Caki2 (cell line): ENCODE data around the gene ERCC4. TPM values are rescaled to one million over a fixed set of nuclear protein-coding genes. Genes with fewer than 3 reads are reported as not detected.

Experiments used
- DNase-seq: peaks from one replicate; pipeline ENCODE4 v3.0.0-alpha.2; 2015; ENCODE audit warnings: low read depth
- in situ Hi-C: cut with HindIII; loops from 2 replicates; pipeline ENCODE4 v1.10.0; 2016; ENCODE audit warnings: low sequenced_read_pairs, low pct_unique_long_range_greater_than_20kb, mixed read lengths
- total RNA-seq: library from RNA; depleted of rRNA; stranded (reverse); fragments of >200 nt; shearing (Covaris generic); gene quantifications from 2 replicates; pipeline ENCODE4 v1.2.3, GENCODE V29; 2014; ENCODE audit warnings: low replicate concordance

The ERCC4 gene
- total RNA-seq, 1 experiment from 2014 or later, result 4.9 TPM

GRCh38 chr16:13936155-13936554 lies 16.2 kb downstream of the ERCC4 start:
- in situ Hi-C loops, result loop anchor here (25.0 kb wide), 1 partner anchor 576 kb away; no protein-coding TSS in a partner anchor
- DNase-seq, result no peak

GRCh38 chr16:13936596-13937081 lies 16.7 kb downstream of the ERCC4 start:
- peak; percentile 37 for DNase-seq
- in situ Hi-C loops, result loop anchor here (25.0 kb wide), 1 partner anchor 576 kb away; no protein-coding TSS in a partner anchor

DNA sequence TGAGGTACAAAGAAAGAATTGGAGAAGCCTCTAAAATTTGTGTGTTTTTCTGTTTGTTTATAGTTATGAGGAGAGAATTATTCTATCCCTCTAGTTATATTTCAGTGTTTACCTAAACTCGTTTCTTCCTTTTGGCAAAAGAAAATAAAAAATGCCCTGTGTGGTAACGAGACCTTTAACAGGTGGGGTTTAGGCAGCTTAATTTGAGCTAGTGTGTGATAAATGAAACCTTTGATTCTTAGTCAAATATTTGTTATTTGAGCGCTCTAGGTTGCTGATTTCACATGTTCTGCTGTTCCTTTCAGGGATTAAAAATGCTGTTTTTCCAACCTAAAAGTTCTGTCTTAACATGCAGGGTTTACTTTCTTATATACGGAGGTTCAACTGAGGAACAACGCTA lies 17.5 kb downstream of the ERCC4 start:
- no peak for DNase-seq
- in situ Hi-C loops, result loop anchor here (25.0 kb wide), 1 partner anchor 575 kb away; no protein-coding TSS in a partner anchor

GRCh38 chr16:13938480-13938879 lies 18.5 kb downstream of the ERCC4 start:
- DNase-seq, result no peak
- in situ Hi-C loops, result loop anchor here (25.0 kb wide), 1 partner anchor 574 kb away; no protein-coding TSS in a partner anchor

DNA sequence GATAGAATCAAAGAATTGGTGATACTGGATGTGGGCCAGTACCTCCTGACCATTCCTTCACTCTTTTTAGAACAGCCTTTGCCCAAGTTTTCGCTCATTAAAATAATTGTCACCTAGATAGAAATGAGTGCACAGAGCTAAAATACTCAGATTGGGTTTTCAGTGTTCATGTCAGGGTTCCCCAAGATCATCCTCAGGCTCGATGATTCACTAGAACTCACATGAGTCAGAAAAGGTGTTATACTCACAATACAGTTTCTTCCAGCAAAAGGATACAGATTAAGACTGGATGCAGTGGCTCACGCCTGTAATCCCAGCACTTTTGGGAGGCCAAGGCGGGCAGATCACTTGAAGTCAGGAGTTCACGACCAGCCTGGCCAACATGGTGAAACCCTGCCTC lies 19.9 kb downstream of the ERCC4 start:
- in situ Hi-C loops, result loop anchor here (25.0 kb wide), 1 partner anchor 572 kb away; no protein-coding TSS in a partner anchor
- no peak for DNase-seq

DNA sequence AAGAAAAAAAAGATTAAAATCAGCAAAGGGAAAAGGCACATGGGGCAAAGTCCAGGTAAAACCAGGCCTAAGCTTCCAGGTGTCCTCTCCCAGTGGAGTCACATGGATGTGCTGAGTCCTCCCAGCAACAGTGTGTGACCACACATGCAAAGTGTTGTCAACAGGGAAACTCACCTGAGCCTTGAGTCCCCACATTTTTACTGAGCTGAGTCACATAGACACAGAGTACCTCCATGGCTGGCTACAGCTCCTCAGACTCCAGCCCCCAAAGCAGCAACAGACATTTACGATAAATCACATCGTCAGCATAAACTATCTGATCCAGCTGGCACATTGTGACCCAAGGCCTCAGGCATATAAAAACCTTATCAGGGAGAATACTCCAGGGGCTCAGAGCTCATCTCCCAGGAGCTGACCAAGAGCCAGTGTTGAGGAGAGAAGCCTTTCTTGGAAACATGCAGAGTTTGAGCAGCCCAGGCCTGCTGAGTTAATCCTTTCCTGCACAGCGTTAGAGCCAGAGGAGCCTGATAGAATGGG lies 20.5 kb downstream of the ERCC4 start:
- in situ Hi-C loops, result loop anchor here (25.0 kb wide), 1 partner anchor 572 kb away; no protein-coding TSS in a partner anchor
- DNase-seq, result no peak

- no peak for DNase-seq
- in situ Hi-C loops, result loop anchor here (25.0 kb wide), 1 partner anchor 567 kb away; no protein-coding TSS in a partner anchor
These were observed 24.9 kb downstream of the ERCC4 start for GRCh38 chr16:13944816-13945215.

GRCh38 chr16:13945744-13946485 lies 26.0 kb downstream of the ERCC4 start:
- DNase-seq, result no peak
- in situ Hi-C loops, result loop anchor here (25.0 kb wide), 1 partner anchor 566 kb away; no protein-coding TSS in a partner anchor

DNA sequence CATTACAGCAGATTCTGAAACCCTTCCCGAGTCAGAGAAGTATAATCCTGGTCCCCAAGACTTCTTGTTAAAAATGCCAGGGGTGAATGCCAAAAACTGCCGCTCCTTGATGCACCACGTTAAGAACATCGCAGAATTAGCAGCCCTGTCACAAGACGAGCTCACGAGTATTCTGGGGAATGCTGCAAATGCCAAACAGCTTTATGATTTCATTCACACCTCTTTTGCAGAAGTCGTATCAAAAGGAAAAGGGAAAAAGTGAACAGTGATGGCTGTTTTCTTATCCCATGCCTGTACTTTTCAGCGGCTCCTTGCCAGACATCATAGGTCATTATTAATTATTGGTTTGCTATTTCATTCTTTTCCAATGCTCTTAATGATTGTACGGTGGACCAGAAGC lies 28.1 kb downstream of the ERCC4 start:
- no peak for DNase-seq
- in situ Hi-C loops, result loop anchor here (25.0 kb wide), 1 partner anchor 564 kb away; no protein-coding TSS in a partner anchor

DNA sequence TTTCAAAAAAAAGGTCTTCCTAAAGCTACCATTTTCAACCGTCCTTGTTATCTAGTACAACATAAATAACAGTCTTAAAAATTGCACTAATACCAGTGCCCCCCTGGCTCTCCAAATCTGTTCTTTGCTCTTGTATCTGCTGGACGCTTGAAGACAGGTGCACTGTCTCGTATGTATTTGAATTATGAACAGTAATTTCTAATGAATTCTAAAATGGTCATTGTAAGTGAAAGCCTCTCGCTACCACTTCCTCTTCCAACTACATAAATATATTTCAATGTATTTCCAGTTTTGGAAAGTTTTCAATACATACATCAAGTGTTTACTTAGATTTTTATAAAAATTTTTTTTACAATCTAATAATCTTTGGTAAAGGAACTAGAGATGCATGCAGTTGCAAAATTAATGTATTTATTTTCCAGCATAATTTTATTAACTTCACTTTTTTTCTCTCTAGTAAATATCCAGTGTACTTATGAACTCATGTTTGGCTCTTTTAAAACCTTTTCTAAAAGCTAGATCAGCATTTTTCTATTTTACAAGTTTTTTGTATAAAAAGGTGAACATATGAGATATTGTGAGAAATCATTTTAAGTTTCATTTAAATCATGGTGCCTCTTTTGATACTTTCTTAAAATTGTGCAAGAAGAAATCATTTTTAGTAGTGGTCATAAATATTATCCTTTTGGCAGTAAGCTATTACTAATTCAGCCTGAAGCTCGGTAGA lies 31.0 kb downstream of the ERCC4 start:
- no peak for DNase-seq
- in situ Hi-C loops, result no loop called here

GRCh38 chr16:13951611-13952010 lies 31.7 kb downstream of the ERCC4 start:
- in situ Hi-C loops, result no loop called here
- no peak for DNase-seq

GRCh38 chr16:13953501-13953900 lies 33.5 kb downstream of the ERCC4 start:
- peak; percentile 16 for DNase-seq

GRCh38 chr16:13956635-13957196 lies 36.8 kb downstream of the ERCC4 start:
- DNase-seq, result no peak
- in situ Hi-C loops, result no loop called here

More at GRCh38 chr16:13953501-13953900, 33.5 kb downstream of the ERCC4 start:
- in situ Hi-C loops, result no loop called here

- peak; percentile 90 for DNase-seq
- in situ Hi-C loops, result no loop called here
These were observed 37.5 kb downstream of the ERCC4 start for GRCh38 chr16:13957197-13958078.

DNA sequence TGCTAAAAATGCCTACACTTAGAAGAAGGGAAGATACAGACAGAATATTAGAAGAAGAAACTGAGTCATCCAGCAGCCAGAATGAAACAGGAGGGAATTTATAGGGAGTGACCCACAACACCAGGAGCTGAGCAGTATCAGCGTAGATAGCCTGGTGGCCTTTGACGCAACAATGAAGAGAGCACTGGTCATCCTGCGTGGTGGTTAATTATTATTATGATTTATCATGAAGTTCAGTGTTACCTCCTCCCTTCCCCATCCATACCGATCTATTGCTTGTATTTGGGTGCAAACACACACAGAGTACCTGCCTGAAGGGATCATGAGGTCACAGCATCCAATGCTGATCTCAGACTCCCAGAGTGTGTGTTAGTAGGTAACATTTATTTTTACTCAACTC lies 38.5 kb downstream of the ERCC4 start:
- peak; percentile 42 for DNase-seq
- in situ Hi-C loops, result no loop called here

DNA sequence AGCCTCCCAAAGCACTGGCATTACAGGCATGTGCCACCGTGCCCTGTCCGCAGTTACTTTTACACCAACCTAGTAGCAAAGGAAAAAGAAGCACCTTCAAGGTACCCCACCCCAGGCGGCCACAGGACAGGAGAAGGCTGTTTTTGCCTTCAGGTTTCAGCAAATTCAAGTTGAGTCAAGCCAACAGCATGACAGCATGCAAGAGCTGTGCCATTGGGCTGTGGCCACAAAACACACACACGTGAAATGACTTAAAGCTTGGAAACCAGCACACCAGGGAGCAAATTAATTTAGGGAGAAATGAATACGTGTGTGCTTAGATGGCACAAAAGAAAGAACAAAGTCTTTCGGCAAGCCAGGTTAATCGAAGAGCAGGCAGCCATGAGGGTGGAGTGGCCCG lies 39.7 kb downstream of the ERCC4 start:
- DNase-seq, result no peak
- in situ Hi-C loops, result no loop called here

- in situ Hi-C loops, result no loop called here
- no peak for DNase-seq
These were observed 41.3 kb downstream of the ERCC4 start for GRCh38 chr16:13961099-13961811.
